Activated B cell treated with CpG ODN at 0.5 μM for 24 hours (primary cell): Measurements from ENCODE around the gene APLNR. TPM values are rescaled to one million over a fixed set of nuclear protein-coding genes. Genes with fewer than 3 reads are reported as not detected.

Source experiments
- ATAC-seq: fragments of 200-7000 bp; cut with Tn5 transposase; one replicate; pipeline ENCODE4 v1.10.0; 2021; ENCODE audit warnings: low read depth, mild to moderate bottlenecking, moderate library complexity
- CTCF ChIA-PET: fragments of 350-600 bp; sonication (Branson Sonifier 250); formaldehyde crosslinking; loops from one replicate; lab custom pipeline; 2021; ENCODE audit warnings: antibody characterized with exemption; lab: Charles Lee
- POLR2A ChIA-PET: fragments of 350-600 bp; sonication (Branson Sonifier 250); formaldehyde crosslinking; loops from one replicate; lab custom pipeline; 2021; ENCODE audit warnings: antibody characterized with exemption; lab: Charles Lee
- DNase-seq: peaks from one replicate; pipeline ENCODE4 v3.0.0; 2022
- H3K27ac Mint-ChIP-seq: one replicate; pipeline ENCODE4 v1.8.0; 2020; ENCODE audit warnings: mixed read lengths
- H3K27me3 Mint-ChIP-seq: one replicate; pipeline ENCODE4 v1.8.0; 2021; ENCODE audit warnings: mixed read lengths
- H3K36me3 Mint-ChIP-seq: one replicate; pipeline ENCODE4 v1.8.0; 2021; ENCODE audit warnings: low read depth, mixed read lengths
- H3K4me1 Mint-ChIP-seq: one replicate; pipeline ENCODE4 v1.8.0; 2021; ENCODE audit warnings: mixed read lengths
- H3K4me3 Mint-ChIP-seq: one replicate; pipeline ENCODE4 v1.8.0; 2020; ENCODE audit warnings: mild to moderate bottlenecking, mixed read lengths
- H3K9me3 Mint-ChIP-seq: one replicate; pipeline ENCODE4 v1.8.0; 2020; ENCODE audit warnings: mixed read lengths
- intact Hi-C: fragments of 100-400 bp; cut with micrococcal nuclease; formaldehyde crosslinking; loops from one replicate; pipeline ENCODE4 v1.15.1; 2024
- total RNA-seq: library from RNA; stranded (reverse); gene quantifications from 2 replicates; pipeline ENCODE4 v1.2.3, GENCODE V29; 2022
- TF ChIP-seq, protein P1 (sequence below): fragments of 200-600 bp; IDR thresholded peaks from one replicate; pipeline ENCODE4 v1.8.0; 2022; ENCODE audit warnings: antibody characterized with exemption, mild to moderate bottlenecking

Gene APLNR
- total RNA-seq, 1 donor from 2014 or later, result not detected

- ATAC-seq (no peak), DNase-seq (no peak)
- Mint-ChIP-seq H3K4me1 (no peaks in the 10 kb centered on the region), H3K9me3 (no peaks in the 10 kb centered on the region), H3K4me3 (no peak overlapping the region), H3K36me3 (no peaks in the 10 kb centered on the region), H3K27ac (no peak overlapping the region), H3K27me3 (peaks cover 24% of the 10 kb centered on the region)
- TF ChIP-seq, protein P1, sequence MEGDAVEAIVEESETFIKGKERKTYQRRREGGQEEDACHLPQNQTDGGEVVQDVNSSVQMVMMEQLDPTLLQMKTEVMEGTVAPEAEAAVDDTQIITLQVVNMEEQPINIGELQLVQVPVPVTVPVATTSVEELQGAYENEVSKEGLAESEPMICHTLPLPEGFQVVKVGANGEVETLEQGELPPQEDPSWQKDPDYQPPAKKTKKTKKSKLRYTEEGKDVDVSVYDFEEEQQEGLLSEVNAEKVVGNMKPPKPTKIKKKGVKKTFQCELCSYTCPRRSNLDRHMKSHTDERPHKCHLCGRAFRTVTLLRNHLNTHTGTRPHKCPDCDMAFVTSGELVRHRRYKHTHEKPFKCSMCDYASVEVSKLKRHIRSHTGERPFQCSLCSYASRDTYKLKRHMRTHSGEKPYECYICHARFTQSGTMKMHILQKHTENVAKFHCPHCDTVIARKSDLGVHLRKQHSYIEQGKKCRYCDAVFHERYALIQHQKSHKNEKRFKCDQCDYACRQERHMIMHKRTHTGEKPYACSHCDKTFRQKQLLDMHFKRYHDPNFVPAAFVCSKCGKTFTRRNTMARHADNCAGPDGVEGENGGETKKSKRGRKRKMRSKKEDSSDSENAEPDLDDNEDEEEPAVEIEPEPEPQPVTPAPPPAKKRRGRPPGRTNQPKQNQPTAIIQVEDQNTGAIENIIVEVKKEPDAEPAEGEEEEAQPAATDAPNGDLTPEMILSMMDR, result no peak
- CTCF ChIA-PET, result no interaction called here
- POLR2A ChIA-PET, result no interaction called here
- intact Hi-C loops, result no loop called here
Measured at GRCh38 chr11:57203359-57203758, 33.7 kb downstream of the APLNR start.

DNA sequence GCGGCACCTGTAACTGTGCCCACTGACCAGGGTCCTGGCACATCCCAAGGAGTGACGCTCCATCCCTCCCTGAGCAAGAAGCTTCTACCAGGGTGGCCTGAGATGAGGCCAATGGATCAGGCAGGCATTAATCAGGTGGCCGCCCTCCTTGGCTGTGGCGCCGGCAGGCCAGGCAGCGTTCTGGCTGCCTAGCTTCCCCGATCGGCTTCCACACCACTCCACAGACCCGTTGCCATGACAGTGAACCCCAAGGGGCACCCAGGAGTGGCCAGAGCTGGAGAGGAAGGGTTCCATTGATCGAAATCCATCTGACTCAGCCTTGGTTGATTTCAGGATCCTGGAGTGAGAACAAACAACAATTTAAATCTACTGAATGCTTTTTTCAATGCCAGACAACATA, 34.8 kb downstream of the APLNR start:
- intact Hi-C loops, result no loop called here
- ChIA-PET CTCF (no interaction called here), POLR2A (no interaction called here)
- ATAC-seq (no peak), DNase-seq (no peak)
- no peaks in the 10 kb centered on the region for H3K4me1 Mint-ChIP-seq
- H3K9me3 Mint-ChIP-seq, result no peaks in the 10 kb centered on the region
- TF ChIP-seq, protein P1, result no peak
- H3K36me3 Mint-ChIP-seq, result no peaks in the 10 kb centered on the region
- peaks cover 18% of the 10 kb centered on the region for H3K27me3 Mint-ChIP-seq
- H3K27ac Mint-ChIP-seq, result no peak overlapping the region
- H3K4me3 Mint-ChIP-seq, result no peak overlapping the region

DNA sequence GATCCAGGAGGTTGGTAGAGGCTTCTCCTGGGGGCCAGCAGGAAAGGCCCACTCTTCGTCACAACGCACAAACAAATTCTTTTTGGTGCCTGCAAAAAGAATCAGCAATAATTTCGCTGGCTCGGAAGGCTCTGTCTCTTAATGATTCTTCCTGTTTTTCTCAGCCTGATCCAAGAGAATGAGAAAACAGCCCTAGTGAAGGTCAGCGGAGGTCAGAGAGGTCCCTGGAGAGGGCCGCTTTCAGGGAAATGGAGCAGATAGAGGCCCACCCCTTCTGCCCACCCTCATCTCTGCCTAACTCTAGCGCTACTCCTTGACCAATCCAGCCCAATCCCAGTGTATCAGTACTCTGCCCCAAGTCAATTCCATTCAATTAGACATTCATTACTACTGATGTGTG, 36.1 kb downstream of the APLNR start:
- no peaks in the 10 kb centered on the region for H3K9me3 Mint-ChIP-seq
- no peaks in the 10 kb centered on the region for H3K36me3 Mint-ChIP-seq
- DNase-seq (no peak), ATAC-seq (no peak)
- no peak overlapping the region for H3K4me3 Mint-ChIP-seq
- CTCF ChIA-PET, result no interaction called here
- no peak overlapping the region for H3K27ac Mint-ChIP-seq
- peaks cover 8% of the 10 kb centered on the region for H3K27me3 Mint-ChIP-seq
- intact Hi-C loops, result no loop called here
- H3K4me1 Mint-ChIP-seq, result no peaks in the 10 kb centered on the region
- TF ChIP-seq, protein P1, result no peak
- POLR2A ChIA-PET, result no interaction called here

GRCh38 chr11:57199330-57199729, 37.7 kb downstream of the APLNR start:
- DNase-seq, result no peak
- Mint-ChIP-seq H3K4me3 (no peak overlapping the region), H3K9me3 (no peaks in the 10 kb centered on the region), H3K27ac (no peak overlapping the region), H3K27me3 (peaks cover 4% of the 10 kb centered on the region), H3K36me3 (no peaks in the 10 kb centered on the region), H3K4me1 (no peaks in the 10 kb centered on the region)
- TF ChIP-seq, protein P1, result no peak
- ATAC-seq, result no peak
- ChIA-PET POLR2A (no interaction called here), CTCF (no interaction called here)
- intact Hi-C loops, result no loop called here

DNA sequence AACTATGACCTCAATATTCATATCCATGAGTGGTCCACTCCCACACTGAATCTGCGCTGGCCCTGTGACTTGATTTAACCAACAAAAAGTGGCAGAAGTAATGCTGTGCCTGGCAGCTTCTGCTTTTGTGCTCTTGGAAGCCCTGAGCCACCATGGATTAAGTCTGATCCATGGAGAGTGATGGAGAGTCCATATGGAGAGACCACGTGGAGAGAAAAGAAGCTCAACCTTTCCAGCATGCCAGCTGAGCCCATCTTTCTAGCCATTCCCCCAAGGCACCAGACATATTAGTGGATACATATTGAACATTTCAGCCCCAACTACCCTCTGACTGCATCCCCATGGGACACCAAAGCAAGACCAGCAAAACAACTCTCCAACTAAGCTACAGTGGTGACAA, 39.3 kb downstream of the APLNR start:
- Mint-ChIP-seq H3K9me3 (no peaks in the 10 kb centered on the region), H3K4me1 (no peaks in the 10 kb centered on the region), H3K27ac (no peak overlapping the region), H3K36me3 (no peaks in the 10 kb centered on the region), H3K27me3 (peaks cover 7% of the 10 kb centered on the region), H3K4me3 (no peak overlapping the region)
- TF ChIP-seq, protein P1, result no peak
- ChIA-PET CTCF (no interaction called here), POLR2A (no interaction called here)
- ATAC-seq (no peak), DNase-seq (no peak)
- intact Hi-C loops, result no loop called here
